ENCODE results near the gene EXOSC3. TPM values are rescaled to one million over a fixed set of nuclear protein-coding genes. Genes with fewer than 3 reads are reported as not detected.

The EXOSC3 gene
- total and polyA plus RNA-seq, 9 of the 15 experiments (the other 6 are each of a cell fraction or from before 2014, with no cell fraction given), result 18.5 to 266 (median 114) TPM

GRCh38 chr9:37747271-37747753 is 37.6 kb downstream of the EXOSC3 start (continued):
- TF ChIP-seq CHD7 (IDR thresholded peaks at IDR 0.05; ENCODE audit: low read depth, low read length) (no peak), ZKSCAN8 (CRISPR knock-in tag; IDR thresholded peaks at IDR 0.05) (no peak), SRSF1 (IDR thresholded peaks at IDR 0.05; ENCODE audit: low read depth, low read length) (no peak), KLF16 (IDR thresholded peaks at IDR 0.05) (peak; percentile 69; the same call in 1 of the 2 replicates), SOX6 (IDR thresholded peaks at IDR 0.05) (0 out of 2 replicates have a peak, but pooled peaks have one; percentile 31), TCF15 (CRISPR knock-in tag; IDR thresholded peaks at IDR 0.05) (no peak), LARP7 (IDR thresholded peaks at IDR 0.05) (no peak), ZC3H11A (IDR thresholded peaks at IDR 0.05; ENCODE audit: low read depth, low read length) (0 out of 2 replicates have a peak, but pooled peaks have one; percentile 34), ZNF239 (CRISPR knock-in tag; IDR thresholded peaks at IDR 0.05) (no peak), RCOR1 (IDR thresholded peaks at IDR 0.05; ENCODE audit: borderline replicate concordance in 1 of 2, low read depth in 2 of 2, low read length in 2 of 2) (peak; percentile 2 to 12; a peak in 1 of 4 replicates), COPS2 (conservative IDR thresholded peaks at IDR 0.05) (no peak), ZNF778 (CRISPR knock-in tag; IDR thresholded peaks at IDR 0.05) (no peak)

Measured in K562 (cell line).